ENCODE measurements around the gene MCM6.
"Not testable (repeated sequence)": the region's sequence is repeated elsewhere in the genome, so short reads cannot be mapped to it uniquely, and the experiment has no call there.

MCM6 gene

GRCh38 chr2:135876066-135876711, at the start of gene MCM6:
Gene MCM6, minus strand, starts transcription at chr2:135876443. Its CDS starts 78 bp downstream, at chr2:135876365.
- DNase-seq: peak; percentile 100

- DNase-seq: no peak
Observed at GRCh38 chr2:135925571-135925970, 49.3 kb upstream of the MCM6 start.

GRCh38 chr2:135916207-135916606, 40.0 kb upstream of the MCM6 start:
- DNase-seq: peak; percentile 50

GRCh38 chr2:135914485-135914884, 38.2 kb upstream of the MCM6 start:
- peak; percentile 28 for DNase-seq

- peak; percentile 57 for DNase-seq
Observed at GRCh38 chr2:135913727-135914365, 37.6 kb upstream of the MCM6 start.

- DNase-seq: no peak
Observed at GRCh38 chr2:135909976-135910375, 33.7 kb upstream of the MCM6 start.

GRCh38 chr2:135905679-135906078, 29.4 kb upstream of the MCM6 start:
- DNase-seq: no peak

- DNase-seq: no peak
Observed at GRCh38 chr2:135904341-135904989, 28.2 kb upstream of the MCM6 start.

GRCh38 chr2:135903650-135904049, 27.4 kb upstream of the MCM6 start:
- no peak for DNase-seq

- no peak for DNase-seq
Observed at GRCh38 chr2:135899567-135899966, 23.3 kb upstream of the MCM6 start.

- DNase-seq: no peak
Observed at GRCh38 chr2:135898234-135898786, 22.1 kb upstream of the MCM6 start.

GRCh38 chr2:135894930-135895329, 18.7 kb upstream of the MCM6 start:
- DNase-seq: no peak

GRCh38 chr2:135893374-135893794, 17.1 kb upstream of the MCM6 start:
- DNase-seq: peak; percentile 80

- DNase-seq: peak; percentile 57
Observed at GRCh38 chr2:135890835-135891234, 14.6 kb upstream of the MCM6 start.

- DNase-seq: no peak
Observed at GRCh38 chr2:135890149-135890548, 13.9 kb upstream of the MCM6 start.

GRCh38 chr2:135888587-135888986, 12.3 kb upstream of the MCM6 start:
- not testable (repeated sequence) for DNase-seq

GRCh38 chr2:135885709-135886108, 9.5 kb upstream of the MCM6 start:
- DNase-seq: no peak

- no peak for DNase-seq
Observed at GRCh38 chr2:135882415-135882814, 6.2 kb upstream of the MCM6 start.

- DNase-seq: not testable (repeated sequence)
Observed at GRCh38 chr2:135876770-135877169, 527 bp upstream of the MCM6 start.

- peak; percentile 49 for DNase-seq
Observed at GRCh38 chr2:135875491-135876065, 665 bp downstream of the MCM6 start.

- DNase-seq: no peak
Observed at GRCh38 chr2:135874777-135875365, 1.4 kb downstream of the MCM6 start.

- no peak for DNase-seq
Observed at GRCh38 chr2:135870571-135870970, 5.7 kb downstream of the MCM6 start.

- DNase-seq: no peak
Observed at GRCh38 chr2:135863233-135863632, 13.0 kb downstream of the MCM6 start.
